Neural crest cell (in vitro differentiated cells): ENCODE results near the gene WNT11. TPM values are rescaled to one million over a fixed set of nuclear protein-coding genes. Genes with fewer than 3 reads are reported as not detected.

Experiments used
- DNase-seq: peaks from one replicate; pipeline ENCODE4 v3.0.0; 2021; ENCODE audit warnings: low read depth, mixed read lengths, low spot score
- H3K27ac Mint-ChIP-seq: one replicate; pipeline ENCODE4 v1.8.0; 2021; ENCODE audit warnings: mild to moderate bottlenecking, mixed read lengths; ENCODE audit not compliant: unreplicated experiment
- H3K27me3 Mint-ChIP-seq: 2 replicates; pipeline ENCODE4 v1.8.0; 2021; ENCODE audit warnings: low read depth, mild to moderate bottlenecking, mixed read lengths
- H3K36me3 Mint-ChIP-seq: 2 replicates; pipeline ENCODE4 v1.8.0; 2021; ENCODE audit warnings: low read depth, mild to moderate bottlenecking, mixed read lengths
- H3K4me1 Mint-ChIP-seq: 2 replicates; pipeline ENCODE4 v1.8.0; 2021; ENCODE audit warnings: mixed read lengths
- H3K4me3 Mint-ChIP-seq: one replicate; pipeline ENCODE4 v1.8.0; 2021; ENCODE audit warnings: mild to moderate bottlenecking, mixed read lengths
- H3K9me3 Mint-ChIP-seq: 2 replicates; pipeline ENCODE4 v1.8.0; 2021; ENCODE audit warnings: mixed read lengths
- total RNA-seq: library from RNA; stranded (reverse); gene quantifications from 2 replicates; pipeline ENCODE4 v1.2.1, GENCODE V29; 2021
- TF ChIP-seq, protein P1 (sequence below): fragments of 200-600 bp; sonication (generic); conservative IDR thresholded peaks from 2 replicates; pipeline ENCODE4 v1.5.0; 2021; ENCODE audit warnings: antibody characterized with exemption, mild to moderate bottlenecking

Gene WNT11
- total RNA-seq, 1 donor from 2014 or later, result 0.19 TPM

- no peaks in the 10 kb centered on the region for H3K9me3 Mint-ChIP-seq
- H3K4me1 Mint-ChIP-seq, result peaks cover 16% of the 10 kb centered on the region
- H3K27ac Mint-ChIP-seq, result no peak overlapping the region
- H3K4me3 Mint-ChIP-seq, result no peak overlapping the region
- peaks cover 9% of the 10 kb centered on the region for H3K27me3 Mint-ChIP-seq
- DNase-seq, result no peak
- TF ChIP-seq, protein P1, sequence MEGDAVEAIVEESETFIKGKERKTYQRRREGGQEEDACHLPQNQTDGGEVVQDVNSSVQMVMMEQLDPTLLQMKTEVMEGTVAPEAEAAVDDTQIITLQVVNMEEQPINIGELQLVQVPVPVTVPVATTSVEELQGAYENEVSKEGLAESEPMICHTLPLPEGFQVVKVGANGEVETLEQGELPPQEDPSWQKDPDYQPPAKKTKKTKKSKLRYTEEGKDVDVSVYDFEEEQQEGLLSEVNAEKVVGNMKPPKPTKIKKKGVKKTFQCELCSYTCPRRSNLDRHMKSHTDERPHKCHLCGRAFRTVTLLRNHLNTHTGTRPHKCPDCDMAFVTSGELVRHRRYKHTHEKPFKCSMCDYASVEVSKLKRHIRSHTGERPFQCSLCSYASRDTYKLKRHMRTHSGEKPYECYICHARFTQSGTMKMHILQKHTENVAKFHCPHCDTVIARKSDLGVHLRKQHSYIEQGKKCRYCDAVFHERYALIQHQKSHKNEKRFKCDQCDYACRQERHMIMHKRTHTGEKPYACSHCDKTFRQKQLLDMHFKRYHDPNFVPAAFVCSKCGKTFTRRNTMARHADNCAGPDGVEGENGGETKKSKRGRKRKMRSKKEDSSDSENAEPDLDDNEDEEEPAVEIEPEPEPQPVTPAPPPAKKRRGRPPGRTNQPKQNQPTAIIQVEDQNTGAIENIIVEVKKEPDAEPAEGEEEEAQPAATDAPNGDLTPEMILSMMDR, result no peak
- H3K36me3 Mint-ChIP-seq, result no peaks in the 10 kb centered on the region
These were observed 35.1 kb upstream of the WNT11 start for GRCh38 chr11:76241243-76242000.

DNA sequence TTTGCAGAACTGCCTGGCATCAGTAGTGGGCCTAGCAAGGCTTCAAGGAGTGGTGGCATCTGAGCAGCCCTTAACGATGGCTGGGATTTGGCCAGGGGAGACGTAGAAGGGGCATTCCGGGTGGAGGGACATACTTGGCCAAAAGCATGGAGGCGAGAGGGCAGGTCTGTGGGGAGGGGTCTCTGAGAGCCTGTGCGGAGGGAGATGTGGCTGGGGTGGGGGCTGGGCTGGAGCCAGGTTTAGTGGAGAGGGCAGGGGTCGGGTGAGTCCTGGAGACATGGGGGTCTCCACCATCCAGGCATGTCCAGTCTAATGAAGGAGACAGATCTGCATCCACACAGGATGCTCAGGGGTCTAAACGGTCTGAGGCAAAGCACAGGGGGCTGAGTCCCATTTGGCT lies 34.4 kb upstream of the WNT11 start:
- H3K27me3 Mint-ChIP-seq, result peaks cover 17% of the 10 kb centered on the region
- H3K9me3 Mint-ChIP-seq, result no peaks in the 10 kb centered on the region
- no peaks in the 10 kb centered on the region for H3K36me3 Mint-ChIP-seq
- TF ChIP-seq, protein P1, result no peak
- DNase-seq, result no peak
- peak overlapping the region; percentile 59 for H3K4me3 Mint-ChIP-seq
- peaks cover 16% of the 10 kb centered on the region for H3K4me1 Mint-ChIP-seq
- H3K27ac Mint-ChIP-seq, result no peak overlapping the region

DNA sequence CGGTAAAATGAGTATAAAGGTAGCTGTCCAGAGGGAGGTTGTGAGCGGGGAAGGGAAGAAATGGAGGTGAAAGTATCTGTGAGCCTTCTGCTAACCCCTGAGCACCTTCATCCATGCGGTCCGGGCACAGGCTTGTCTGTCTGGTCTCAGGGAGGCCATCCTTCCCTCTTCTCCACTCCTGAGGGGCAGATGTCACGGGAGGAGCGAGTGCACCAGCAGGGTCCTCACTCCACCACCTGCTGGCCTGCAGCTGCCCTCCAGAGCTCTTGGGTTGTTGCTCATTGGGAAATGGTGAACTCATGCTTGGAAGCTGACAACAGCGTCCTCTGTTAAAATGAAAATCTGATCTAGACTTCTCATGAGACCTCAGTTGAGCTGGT lies 33.8 kb upstream of the WNT11 start:
- no peak for DNase-seq
- H3K9me3 Mint-ChIP-seq, result no peaks in the 10 kb centered on the region
- H3K36me3 Mint-ChIP-seq, result peaks cover 3% of the 10 kb centered on the region
- H3K27me3 Mint-ChIP-seq, result peaks cover 22% of the 10 kb centered on the region
- H3K4me3 Mint-ChIP-seq, result peak overlapping the region; percentile 59
- H3K27ac Mint-ChIP-seq, result no peak overlapping the region
- TF ChIP-seq, protein P1, result no peak
- H3K4me1 Mint-ChIP-seq, result peaks cover 22% of the 10 kb centered on the region

GRCh38 chr11:76239483-76240160 lies 33.3 kb upstream of the WNT11 start:
- Mint-ChIP-seq H3K36me3 (peaks cover 3% of the 10 kb centered on the region), H3K4me1 (peaks cover 24% of the 10 kb centered on the region), H3K27me3 (peaks cover 24% of the 10 kb centered on the region), H3K4me3 (no peak overlapping the region), H3K9me3 (no peaks in the 10 kb centered on the region), H3K27ac (no peak overlapping the region)
- DNase-seq, result no peak
- TF ChIP-seq, protein P1, result no peak

DNA sequence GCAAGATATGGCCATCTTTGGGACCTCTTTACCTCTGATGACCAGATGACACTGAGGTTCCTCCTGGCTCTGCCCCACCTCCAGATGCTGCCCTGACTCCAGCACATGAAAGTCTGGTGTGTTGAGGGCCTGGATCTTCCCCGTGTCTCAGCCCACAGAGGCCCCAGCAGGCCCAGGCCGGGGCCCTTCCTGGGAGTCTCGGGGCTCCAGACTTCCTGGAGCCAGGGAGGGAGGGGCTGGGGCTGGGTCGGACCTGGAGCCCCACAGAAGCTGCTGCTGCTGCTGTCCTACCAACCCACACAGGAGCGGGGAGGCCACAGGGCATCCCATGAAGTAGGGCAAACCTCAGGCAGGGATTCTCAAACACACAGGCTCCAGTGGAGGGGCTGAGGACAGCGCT lies 32.2 kb upstream of the WNT11 start:
- peaks cover 26% of the 10 kb centered on the region for H3K4me1 Mint-ChIP-seq
- peak overlapping the region; percentile 92 for H3K4me3 Mint-ChIP-seq
- peaks cover 26% of the 10 kb centered on the region for H3K27me3 Mint-ChIP-seq
- H3K36me3 Mint-ChIP-seq, result peaks cover 3% of the 10 kb centered on the region
- H3K27ac Mint-ChIP-seq, result no peak overlapping the region
- no peaks in the 10 kb centered on the region for H3K9me3 Mint-ChIP-seq
- TF ChIP-seq, protein P1, result no peak
- DNase-seq, result no peak
